OCI-LY3 (cell line): Measurements from ENCODE around the gene HYAL1.

Experiments used
- EZH2phosphoT487 ChIP-seq: fragments of 200-600 bp; shearing (Covaris generic); IDR thresholded peaks from 2 replicates; pipeline ENCODE4 v1.6.1; 2018; ENCODE audit warnings: antibody characterized with exemption, mixed run types, low read depth
- TF ChIP-seq, protein P1 (sequence below): fragments of 200-600, 300-600 bp; sonication (generic); IDR thresholded peaks from 2 replicates; pipeline ENCODE4 v1.5.1; 2014; ENCODE audit warnings: antibody characterized with exemption, low read length, low read depth

DNA sequence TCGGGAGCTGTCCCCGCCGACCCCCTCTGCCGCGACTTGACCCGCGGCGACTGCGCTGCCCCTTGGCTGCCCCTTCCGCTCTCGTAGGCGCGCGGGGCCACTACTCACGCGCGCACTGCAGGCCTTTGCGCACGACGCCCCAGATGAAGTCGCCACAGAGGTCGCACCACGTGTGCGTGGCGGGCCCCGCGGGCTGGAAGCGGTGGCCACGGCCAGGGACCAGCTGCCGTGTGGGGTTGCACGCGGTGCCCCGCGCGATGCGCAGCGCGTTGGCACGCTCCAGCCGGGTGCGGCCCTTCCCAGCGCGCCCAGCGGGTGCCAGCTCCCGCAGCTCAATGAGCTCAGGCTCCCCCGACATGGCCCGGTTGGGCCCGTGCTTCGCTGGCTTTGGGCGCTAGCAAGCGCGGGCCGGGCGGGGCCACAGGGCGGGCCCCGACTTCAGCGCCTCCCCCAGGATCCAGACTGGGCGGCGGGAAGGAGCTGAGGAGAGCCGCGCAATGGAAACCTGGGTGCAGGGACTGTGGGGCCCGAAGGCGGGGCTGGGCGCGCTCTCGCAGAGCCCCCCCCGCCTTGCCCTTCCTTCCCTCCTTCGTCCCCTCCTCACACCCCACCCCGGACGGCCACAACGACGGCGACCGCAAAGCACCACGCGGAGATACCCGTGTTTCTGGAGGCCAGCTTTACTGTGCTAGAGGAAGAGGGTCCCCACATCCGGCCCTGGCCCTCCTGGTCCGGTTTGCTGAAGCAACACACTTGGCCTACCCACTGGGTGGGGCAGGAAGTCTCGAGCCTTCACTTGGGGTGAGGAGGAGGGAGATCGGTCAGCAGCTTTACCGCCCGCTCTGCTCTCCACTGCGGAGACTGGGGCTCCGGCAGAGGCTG, 37.3 kb upstream of the HYAL1 start, which contains the start of gene RASSF1:
- TF ChIP-seq, protein P1, sequence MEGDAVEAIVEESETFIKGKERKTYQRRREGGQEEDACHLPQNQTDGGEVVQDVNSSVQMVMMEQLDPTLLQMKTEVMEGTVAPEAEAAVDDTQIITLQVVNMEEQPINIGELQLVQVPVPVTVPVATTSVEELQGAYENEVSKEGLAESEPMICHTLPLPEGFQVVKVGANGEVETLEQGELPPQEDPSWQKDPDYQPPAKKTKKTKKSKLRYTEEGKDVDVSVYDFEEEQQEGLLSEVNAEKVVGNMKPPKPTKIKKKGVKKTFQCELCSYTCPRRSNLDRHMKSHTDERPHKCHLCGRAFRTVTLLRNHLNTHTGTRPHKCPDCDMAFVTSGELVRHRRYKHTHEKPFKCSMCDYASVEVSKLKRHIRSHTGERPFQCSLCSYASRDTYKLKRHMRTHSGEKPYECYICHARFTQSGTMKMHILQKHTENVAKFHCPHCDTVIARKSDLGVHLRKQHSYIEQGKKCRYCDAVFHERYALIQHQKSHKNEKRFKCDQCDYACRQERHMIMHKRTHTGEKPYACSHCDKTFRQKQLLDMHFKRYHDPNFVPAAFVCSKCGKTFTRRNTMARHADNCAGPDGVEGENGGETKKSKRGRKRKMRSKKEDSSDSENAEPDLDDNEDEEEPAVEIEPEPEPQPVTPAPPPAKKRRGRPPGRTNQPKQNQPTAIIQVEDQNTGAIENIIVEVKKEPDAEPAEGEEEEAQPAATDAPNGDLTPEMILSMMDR: no peak
- TF ChIP-seq EZH2phosphoT487: no peak
